Measurements from ENCODE around the gene RIT1.

RIT1 gene, protein sequence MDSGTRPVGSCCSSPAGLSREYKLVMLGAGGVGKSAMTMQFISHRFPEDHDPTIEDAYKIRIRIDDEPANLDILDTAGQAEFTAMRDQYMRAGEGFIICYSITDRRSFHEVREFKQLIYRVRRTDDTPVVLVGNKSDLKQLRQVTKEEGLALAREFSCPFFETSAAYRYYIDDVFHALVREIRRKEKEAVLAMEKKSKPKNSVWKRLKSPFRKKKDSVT

DNA sequence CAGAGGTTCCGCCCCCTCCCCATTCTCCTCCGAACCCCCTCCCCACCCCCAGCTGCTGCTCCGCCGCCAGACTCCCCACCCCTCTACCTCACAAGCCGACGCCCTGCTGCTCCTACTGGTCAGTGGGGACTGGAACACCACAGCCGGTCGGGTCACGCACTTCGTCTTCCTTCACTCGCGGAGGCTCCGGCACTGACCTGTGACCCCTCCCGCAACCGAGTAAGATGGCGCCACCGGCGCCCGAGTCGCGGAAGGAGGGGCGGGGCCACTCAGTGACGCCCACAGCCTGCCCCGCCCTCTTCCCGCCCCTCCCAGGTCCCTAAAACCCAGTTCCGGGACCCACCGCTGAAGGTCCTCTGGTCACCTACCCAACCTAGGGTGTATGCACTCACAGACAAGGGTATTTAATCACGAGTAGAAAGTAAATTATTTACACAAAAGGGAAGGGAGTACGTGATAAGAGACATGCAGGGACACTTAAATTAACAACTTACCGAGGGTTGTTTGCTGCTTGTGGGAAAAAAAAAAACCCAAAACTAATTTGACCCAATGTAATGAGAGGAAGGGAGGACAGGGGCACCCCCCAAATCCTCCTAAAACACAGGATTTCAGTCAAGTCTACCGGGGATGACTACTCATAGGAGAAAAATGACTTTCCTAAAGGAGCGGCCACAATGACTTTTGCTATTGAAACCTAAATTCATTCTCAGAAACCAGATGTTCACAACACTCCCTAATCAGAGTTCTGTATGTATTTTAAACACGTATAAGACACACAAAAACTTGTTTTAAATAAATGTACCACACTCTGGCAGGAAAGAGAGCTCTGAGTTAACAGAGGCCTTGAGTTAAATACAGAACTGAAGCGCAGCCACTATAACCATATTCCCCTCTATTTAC is at the start of gene RIT1:
RIT1 (minus strand) TSS at position 194 of the 900 bp plus-strand sequence. CDS start 588 bp downstream, outside the sequence.
- DNase-seq (ENCODE audit: low spot score): peak; percentile 81

DNA sequence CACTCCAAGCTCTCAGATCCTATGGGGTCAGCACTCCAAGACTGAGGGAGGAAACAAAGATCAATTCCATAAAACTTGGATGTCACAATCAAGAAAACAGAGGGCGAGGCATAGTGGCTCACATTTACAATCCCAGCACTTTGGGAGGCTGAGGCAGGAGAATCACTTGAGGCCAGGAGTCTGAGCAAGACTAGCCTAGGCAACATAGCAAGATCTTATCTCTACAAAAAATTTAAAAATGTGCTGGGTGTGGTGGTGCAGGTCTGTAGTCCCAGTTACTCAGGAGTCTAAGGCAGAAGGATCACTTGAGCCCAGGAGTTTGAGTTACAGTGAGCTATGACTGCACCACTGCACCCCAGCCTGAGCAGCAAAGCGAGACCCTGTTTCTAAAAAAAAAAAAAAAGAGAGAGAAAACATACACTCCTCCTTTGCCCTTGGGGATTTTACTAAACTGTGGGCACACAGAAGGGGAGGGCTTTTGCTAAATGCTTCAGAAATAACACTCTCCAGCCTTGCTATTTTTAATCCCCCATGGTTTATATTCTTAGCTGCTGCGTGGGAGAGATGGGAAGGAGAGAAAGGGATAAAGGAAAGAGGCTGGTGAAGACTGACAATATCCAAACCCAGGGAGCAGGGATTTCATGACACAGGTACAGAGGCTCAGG is 49.1 kb upstream of the RIT1 start:
- DNase-seq (ENCODE audit: low spot score): no peak

DNA sequence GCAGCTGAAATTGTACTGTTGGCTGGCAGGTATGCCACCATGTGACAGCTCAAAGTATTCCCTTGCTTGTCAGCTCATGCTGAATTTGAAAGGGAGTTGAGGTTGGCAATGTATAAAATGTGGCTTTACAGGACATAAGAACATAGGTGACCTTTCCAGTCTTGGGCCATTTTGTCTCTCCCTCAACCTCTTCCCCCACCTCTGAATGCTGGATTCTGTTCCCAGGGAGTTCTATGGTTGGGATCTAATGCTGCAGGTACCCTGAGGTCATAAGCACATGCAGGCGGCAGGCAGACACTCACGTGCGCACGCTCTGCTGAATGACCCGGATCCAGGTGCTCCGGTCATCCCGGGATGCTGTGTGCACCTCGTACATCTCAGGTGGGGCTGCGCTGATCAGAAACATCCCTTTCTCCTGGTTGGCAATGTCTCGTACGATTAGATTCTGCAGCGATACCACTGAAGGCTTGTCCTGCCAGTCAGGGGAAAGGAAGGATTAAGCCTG is 46.3 kb upstream of the RIT1 start:
- no peak for DNase-seq (ENCODE audit: low spot score)

DNA sequence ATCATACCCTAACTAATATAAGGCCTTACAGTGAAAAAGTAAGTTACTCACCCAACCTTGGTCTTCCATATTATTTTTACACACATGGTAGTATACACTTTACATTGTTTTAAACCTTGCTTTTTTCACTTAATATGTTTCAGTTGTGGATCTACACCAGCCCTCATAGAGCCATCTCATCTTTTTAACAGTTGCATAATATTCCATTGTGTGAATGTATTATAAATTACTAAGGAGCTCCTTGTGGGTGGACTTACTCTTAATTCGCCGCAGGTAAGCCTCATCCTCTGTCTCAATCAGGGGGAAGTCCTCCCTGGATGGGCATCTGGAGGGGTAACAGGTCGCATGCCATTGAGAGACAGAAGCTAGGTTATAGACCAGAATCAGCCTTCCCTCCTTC is 43.5 kb upstream of the RIT1 start:
- no peak for DNase-seq (ENCODE audit: low spot score)

DNA sequence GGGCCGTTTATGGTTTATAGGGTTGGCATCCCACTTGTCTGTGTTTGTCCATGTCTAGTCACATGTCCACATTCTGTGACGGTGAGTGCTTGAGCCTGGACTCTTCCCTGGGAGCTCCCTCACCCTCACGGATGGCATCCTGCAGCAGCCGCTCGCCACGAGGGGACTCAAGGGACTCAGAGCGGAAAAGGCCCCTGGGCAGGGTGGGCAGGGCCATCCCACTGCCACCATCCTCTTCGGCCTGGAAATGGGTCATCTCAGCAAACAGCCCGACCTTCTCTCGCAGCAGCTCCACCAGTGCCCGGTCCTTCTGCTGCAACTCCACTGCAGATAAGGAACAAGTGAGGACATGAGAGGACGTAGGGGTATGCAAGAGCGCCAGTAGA is 41.3 kb upstream of the RIT1 start:
- no peak for DNase-seq (ENCODE audit: low spot score)

DNA sequence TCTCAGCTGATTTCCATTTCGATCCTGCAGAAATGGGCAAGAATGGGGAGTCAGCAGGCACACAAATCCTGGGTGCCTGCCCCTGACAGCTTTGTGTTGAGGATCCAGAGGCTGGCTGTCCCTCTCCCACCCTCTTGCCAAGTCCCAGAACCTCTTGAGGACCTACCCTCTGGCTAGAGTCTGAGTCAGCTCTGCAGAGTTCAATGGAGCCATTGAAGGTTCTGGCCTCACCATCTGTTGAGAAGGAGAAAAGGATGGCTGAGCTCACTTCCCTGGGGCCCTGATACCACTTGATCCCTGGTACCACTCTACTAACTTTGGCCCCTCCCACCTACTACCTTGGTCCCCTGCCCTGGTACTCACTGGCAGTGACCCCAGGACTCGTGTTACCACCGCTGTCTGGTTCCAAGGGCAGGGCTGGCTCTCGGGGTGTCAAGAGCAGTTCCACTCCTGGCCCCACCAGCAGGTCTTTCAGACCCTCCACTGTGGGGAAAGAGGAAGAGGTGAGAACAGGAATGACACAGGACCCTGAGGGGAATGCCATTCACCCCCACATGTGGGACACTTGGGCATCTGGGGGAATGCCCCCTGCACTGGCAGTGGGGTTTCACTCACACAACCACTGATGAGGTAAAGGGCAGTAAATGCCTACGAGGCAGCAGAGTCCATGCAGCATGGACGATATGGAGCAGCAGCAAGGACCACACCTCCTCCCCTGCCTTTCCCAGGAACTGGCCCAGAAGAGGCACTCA is 40.8 kb upstream of the RIT1 start:
- no peak for DNase-seq (ENCODE audit: low spot score)

DNA sequence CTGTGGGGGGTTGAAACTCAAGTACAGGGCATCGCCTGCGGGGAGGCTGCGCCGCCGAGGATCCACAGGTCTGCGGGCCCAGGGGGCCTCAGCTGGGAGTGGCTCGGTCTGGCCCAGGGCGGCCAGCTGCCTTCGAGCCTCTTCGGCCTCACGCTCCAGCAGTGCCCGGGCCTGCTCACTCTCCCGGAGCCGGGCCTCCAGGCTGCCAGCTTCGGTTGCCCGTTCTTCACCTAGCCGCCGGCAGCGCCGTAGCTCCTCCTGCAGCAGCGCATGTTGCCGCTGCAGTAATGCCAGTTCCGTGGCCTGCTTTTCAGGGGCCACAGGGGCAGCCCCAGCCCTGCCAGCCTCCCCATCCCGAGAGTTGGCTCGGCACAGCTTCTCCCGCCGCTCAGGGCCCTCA is 39.7 kb upstream of the RIT1 start:
- no peak for DNase-seq (ENCODE audit: low spot score)

DNA sequence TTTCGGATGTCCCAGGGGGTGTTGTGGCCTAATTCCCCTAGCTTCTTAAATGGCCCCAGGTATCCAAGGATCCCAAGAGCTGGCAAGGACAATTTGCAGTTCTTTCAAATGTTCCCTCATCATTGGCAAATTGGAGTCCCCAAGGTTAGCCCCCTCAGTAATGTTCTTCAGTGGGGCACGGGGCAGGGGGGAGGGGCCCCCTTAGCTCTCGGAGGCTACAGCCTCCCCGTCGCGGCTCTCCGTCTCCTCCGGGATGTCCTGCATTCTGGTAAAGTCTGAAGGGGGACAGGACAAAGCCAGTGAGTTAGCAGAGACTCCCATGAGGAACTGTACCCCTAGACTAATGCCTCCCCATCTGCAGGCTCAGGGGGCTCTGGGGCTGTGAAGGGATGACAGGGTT is 36.6 kb upstream of the RIT1 start:
- no peak for DNase-seq (ENCODE audit: low spot score)

DNA sequence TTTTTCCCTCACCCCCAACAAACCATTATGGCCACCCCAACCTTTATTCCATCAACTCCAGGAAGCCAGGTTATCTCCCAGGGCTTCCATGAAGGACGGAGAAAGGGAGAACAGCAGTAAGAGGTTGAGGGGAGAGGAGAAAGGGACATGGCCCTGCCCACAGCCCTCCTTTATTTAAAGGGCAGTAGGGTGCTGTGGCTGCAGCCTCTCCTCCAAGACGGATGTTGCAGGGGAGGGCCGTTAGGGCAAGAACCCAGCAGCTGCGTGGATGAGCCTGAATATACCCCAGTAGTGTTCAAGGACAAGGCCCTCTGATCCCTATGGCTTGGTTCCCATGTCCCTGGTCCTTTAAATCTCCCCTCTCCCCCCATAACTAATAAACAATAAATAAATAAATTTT is 36.1 kb upstream of the RIT1 start:
- DNase-seq (ENCODE audit: low spot score): no peak

DNA sequence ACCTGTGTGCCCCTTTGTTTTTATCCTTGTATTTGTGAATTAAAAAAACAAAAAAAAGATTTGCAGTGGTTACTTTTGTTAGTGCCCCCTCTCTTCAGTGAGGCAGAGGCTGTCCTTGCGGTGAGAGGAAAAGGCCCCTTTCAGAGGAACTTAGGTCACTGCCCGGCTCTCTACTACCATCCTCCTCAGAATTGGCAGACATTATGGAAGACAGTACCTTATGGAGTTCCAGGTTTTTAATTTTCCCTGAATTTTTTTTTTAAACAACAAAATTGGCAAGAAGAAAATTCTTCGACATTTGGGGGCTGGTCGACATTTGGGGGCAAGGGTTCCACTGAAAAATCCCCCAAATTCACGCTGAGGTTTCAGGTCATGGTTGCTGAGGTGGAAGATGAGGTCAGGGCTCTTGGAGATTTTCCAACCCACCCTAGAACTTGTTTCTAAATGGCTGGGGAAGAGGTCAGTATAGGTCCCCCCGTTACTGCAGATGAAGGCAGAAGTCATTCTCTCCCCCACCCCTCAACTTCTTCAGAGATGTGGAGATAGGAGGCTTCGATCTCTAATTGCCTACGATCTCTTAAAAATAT is 35.6 kb upstream of the RIT1 start:
- DNase-seq (ENCODE audit: low spot score): no peak

DNA sequence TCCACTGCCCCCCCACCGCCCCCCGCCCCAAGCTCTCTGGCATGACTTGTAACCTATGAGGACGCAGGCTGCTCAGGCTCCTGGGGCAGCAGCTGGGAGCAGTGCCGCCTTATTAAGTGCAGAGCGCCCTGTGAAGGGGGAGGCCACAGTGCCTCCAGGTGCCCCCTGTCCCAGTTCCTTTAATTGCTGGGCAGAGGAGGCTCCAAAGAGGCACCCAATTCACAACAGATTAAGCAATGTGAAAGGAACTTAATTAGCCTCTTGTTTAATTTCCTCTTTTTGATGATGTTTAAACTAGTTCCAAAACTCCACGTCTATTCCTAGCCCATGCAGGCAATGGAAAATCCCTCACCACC is 33.3 kb upstream of the RIT1 start:
- DNase-seq (ENCODE audit: low spot score): no peak

DNA sequence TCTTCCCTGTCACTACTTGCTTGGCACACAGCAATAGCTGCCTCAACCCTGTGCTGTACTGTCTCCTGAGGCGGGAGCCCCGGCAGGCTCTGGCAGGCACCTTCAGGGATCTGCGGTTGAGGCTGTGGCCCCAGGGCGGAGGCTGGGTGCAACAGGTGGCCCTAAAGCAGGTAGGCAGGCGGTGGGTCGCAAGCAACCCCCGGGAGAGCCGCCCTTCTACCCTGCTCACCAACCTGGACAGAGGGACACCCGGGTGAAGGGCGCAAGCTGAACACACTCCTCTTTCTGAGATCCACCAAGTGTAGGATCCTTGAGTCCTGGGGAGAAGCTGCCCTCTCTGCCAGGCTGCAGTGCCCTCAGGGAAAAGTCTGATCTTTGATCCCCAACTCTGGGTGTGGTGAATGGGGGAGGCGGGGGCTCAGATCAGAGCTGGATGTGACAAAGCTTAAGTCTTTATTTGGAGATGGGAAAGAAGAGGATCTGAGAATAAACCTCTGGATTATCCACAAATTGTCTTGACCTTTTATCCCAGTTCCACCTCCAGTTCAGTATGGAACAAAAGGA is 31.5 kb upstream of the RIT1 start:
- no peak for DNase-seq (ENCODE audit: low spot score)

DNA sequence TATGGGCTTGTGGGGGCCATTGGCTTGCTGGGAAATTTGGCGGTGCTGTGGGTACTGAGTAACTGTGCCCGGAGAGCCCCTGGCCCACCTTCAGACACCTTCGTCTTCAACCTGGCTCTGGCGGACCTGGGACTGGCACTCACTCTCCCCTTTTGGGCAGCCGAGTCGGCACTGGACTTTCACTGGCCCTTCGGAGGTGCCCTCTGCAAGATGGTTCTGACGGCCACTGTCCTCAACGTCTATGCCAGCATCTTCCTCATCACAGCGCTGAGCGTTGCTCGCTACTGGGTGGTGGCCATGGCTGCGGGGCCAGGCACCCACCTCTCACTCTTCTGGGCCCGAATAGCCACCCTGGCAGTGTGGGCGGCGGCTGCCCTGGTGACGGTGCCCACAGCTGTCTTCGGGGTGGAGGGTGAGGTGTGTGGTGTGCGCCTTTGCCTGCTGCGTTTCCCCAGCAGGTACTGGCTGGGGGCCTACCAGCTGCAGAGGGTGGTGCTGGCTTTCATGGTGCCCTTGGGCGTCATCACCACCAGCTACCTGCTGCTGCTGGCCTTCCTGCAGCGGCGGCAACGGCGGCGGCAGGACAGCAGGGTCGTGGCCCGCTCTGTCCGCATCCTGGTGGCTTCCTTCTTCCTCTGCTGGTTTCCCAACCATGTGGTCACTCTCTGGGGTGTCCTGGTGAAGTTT is 30.8 kb upstream of the RIT1 start:
- no peak for DNase-seq (ENCODE audit: low spot score)

DNA sequence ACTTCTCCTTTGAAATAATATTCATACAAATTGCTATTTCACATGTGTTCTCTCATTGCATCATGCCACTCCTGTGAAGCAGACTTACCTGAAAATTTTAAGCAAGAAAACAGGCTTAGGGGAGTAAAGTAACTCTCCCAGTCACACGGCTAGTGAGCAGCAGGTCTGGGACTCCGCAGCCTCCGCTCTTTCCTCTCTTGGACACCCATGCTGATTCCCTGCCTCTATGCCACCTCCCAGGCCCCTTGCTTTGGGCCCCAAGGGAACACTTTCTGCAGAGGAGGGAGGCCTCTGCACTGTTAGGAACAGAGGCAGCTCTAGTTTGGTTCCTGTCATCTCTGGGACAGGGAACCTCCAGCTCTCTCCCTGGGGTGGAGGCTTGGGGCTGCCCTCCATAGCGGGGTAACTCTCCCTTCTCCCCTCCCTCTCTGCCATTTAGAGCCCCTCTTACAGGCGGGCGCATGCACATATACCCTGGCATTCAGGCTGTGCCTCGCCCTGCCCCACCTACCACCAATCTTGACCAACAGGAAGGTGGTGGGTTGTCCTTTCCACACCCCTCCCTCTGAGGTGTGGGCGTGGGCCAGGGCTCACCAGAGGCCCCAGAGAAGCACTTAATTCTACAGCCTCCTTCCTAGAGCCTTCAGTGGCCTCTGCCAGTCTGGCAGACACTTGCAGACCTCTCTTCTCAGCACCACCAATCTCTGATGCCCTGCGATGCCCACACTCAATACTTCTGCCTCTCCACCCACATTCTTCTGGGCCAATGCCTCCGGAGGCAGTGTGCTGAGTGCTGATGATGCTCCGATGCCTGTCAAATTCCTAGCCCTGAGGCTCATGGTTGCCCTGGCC is 30.1 kb upstream of the RIT1 start, which contains the start of gene RXFP4:
RXFP4 (plus strand) TSS at position 646 of the 852 bp plus-strand sequence; CDS start at position 718, 72 bp downstream.
- DNase-seq (ENCODE audit: low spot score): no peak

DNA sequence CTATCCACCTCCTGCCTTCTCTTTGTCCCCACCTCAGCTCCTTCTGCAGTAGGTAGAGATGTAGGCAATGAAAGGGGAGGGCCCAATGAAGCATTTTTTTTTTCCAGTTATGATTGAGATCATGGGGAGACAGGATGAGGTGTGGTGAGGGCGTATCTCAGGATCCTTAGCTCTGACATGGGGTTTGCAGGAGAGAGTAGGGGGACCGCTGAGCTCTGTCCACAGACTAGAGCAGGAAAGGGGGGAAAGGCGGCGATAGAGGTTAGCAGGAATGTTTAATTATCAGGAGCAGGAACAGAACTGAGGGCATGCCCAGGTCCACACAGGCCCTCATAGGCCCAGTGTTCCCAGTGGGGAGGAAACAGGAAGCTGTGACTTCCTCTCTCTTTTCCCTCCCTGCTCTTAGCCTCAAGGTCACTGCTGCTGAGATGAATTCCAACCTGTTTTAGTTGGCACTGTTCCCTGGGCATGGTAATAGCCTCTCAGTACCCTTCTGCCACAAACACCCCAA is 29.4 kb upstream of the RIT1 start:
- no peak for DNase-seq (ENCODE audit: low spot score)

DNA sequence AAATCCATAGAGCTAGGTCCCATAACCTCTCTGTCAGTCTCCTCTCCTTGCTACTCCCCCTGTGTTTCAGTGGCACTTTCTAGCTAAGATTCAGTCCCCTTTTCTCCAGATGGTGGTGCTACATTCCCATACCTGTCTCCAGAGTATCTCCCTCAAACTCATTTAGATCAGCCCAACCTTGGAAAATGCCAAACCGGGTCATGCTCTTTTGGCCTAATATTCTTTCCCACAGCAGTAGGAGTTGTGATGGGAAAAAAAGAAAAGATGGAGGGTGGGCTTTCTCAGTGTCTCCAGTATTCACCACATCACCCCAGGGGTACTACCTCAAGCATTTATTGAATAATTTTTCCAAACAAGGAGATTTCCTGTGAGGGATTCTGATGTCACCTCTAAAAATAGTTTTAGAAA is 27.1 kb upstream of the RIT1 start:
- DNase-seq (ENCODE audit: low spot score): peak; percentile 54

DNA sequence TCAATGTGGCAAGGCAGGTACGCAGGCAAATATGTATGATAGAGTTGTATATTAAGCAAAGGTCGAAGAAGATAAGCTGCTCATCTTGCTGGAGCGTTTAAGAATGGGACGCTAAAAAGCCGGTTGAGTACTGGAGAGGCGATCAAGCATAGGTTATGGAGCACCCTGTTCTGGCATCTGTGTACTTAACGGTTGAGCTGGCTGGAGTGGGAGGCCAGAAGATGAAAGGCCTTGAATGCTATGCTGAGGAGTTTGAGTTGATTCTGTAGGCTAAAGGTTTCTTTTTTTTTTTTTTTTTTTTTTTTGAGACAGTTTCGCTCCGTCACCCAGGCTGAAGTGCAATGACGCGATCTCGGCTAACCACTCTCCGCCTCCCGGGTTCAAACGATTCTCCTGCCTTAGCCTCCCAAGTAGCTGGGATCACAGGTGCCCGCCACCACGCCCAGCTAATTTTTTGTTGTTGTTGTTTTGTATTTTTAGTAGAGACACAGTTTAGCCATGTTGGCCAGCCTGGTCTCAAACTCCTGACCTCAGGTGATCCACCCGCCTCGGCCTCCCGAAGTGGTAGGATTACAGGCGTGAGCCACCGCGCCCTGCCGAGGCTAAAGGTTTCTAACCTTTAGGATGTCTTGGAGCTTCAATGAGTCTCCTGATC is 23.9 kb upstream of the RIT1 start:
- no peak for DNase-seq (ENCODE audit: low spot score)

DNA sequence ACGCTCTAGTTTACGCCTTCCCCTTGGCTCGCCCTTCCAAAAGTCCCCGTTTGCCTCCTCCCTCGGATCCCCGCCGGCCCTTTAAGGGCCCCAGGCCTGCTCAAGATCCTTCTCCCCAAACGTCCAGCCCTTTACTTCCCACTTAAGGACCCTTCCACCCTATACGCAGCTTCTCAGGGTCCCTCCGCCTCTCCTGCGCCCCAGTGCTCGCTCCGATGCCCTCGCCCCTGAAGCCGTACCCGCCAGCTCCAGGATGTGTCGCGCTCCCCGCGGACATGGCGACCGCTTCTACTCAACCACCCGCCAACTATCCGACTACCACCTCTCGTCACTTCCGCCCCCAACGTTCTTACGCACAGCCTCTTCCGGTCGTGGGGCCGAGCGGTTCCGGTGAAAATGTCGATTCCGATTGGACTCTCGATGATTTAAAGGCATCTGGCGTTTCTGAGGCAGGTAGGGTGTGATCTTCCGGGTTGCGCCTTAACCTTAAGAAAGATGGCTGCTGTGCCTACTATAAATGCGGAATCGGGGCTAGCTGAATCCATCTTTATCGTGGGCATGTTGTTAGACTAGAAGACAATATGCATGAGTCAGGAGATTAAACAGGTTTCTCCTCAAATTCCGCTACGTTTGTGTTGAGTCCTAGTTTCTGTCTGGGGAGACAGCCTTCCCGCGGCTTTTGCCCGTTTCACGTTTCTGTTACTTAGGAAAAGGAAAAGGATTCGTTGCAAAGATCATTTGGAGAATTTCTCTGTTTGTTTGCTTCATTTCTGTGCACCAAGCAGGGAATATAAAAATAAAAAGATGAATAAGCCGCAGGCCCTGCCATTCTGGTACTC is 23.2 kb upstream of the RIT1 start, which contains the start of gene KHDC4:
KHDC4 (minus strand) TSS at position 317 of the 839 bp plus-strand sequence; CDS start at position 277, 40 bp downstream.
- DNase-seq (ENCODE audit: low spot score): peak; percentile 96

Data from CD4-positive, alpha-beta T cell treated with Interleukin-6 at 100 ng/mL for 8 hours (primary cell).